ENCODE measurements around the gene DOCK10.

The DOCK10 gene

DNA sequence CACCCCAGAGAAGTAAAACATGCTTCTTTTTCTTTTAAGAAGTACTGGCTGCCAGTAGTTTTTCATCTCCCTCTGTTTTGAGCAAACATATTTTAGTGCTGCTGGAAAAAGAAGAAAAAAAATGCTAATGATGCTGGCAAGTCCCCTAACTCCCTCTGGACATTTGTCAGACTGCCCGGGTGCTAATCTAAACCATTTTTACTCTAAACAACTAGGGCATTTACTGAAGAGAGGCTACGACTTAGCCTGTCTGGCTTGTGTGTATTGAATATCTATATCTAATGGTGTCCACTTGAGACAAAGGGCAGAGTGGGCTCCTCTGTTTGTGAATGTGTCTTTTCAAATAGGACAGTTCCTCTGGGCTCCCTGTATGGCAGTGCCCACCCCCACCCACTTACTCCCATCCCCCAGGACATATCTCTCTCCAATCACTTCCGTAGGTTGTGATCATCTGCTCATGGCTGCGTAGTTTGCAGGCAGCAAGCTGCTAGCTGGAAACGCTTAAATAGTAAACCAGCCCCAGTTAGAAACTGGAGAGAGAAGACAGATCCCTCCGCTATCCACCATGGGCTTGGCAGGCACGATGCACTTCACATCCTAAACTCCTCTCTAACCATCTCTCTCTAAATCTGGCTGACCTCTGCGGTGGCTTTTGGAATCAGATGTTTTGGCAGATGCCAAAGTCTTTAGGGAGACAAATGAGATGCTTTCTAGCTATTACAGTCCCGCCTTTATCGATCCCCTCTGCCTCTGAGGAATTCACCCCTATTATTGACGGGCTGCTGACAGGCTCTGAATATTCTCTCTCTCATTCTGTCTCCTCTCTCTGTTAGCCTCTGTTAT is 58.3 kb downstream of the DOCK10 start:
- H3K36me3 ChIP-seq (ENCODE audit: control insufficient read depth in 2 of 2, insufficient read depth in 1 of 2, low read length in 2 of 2) = no peaks in the 10 kb centered on the region
- TF ChIP-seq, protein P1, sequence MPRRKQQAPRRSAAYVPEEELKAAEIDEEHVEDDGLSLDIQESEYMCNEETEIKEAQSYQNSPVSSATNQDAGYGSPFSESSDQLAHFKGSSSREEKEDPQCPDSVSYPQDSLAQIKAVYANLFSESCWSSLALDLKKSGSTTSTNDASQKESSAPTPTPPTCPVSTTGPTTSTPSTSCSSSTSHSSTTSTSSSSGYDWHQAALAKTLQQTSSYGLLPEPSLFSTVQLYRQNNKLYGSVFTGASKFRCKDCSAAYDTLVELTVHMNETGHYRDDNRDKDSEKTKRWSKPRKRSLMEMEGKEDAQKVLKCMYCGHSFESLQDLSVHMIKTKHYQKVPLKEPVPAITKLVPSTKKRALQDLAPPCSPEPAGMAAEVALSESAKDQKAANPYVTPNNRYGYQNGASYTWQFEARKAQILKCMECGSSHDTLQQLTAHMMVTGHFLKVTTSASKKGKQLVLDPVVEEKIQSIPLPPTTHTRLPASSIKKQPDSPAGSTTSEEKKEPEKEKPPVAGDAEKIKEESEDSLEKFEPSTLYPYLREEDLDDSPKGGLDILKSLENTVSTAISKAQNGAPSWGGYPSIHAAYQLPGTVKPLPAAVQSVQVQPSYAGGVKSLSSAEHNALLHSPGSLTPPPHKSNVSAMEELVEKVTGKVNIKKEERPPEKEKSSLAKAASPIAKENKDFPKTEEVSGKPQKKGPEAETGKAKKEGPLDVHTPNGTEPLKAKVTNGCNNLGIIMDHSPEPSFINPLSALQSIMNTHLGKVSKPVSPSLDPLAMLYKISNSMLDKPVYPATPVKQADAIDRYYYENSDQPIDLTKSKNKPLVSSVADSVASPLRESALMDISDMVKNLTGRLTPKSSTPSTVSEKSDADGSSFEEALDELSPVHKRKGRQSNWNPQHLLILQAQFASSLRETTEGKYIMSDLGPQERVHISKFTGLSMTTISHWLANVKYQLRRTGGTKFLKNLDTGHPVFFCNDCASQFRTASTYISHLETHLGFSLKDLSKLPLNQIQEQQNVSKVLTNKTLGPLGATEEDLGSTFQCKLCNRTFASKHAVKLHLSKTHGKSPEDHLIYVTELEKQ (tag by site-specific recombination; IDR thresholded peaks at IDR 0.05; ENCODE audit: borderline replicate concordance) = no peak
- no peak for TF ChIP-seq ZNF155 (tag by site-specific recombination; IDR thresholded peaks at IDR 0.05)
- no peak for TF ChIP-seq ZNF624 (tag by site-specific recombination; IDR thresholded peaks at IDR 0.05)
- TF ChIP-seq, protein P2, sequence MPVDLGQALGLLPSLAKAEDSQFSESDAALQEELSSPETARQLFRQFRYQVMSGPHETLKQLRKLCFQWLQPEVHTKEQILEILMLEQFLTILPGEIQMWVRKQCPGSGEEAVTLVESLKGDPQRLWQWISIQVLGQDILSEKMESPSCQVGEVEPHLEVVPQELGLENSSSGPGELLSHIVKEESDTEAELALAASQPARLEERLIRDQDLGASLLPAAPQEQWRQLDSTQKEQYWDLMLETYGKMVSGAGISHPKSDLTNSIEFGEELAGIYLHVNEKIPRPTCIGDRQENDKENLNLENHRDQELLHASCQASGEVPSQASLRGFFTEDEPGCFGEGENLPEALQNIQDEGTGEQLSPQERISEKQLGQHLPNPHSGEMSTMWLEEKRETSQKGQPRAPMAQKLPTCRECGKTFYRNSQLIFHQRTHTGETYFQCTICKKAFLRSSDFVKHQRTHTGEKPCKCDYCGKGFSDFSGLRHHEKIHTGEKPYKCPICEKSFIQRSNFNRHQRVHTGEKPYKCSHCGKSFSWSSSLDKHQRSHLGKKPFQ (tag by site-specific recombination; IDR thresholded peaks at IDR 0.05) = no peak
- no peak for TF ChIP-seq ZNF776 (tag by site-specific recombination; IDR thresholded peaks at IDR 0.05; ENCODE audit: borderline replicate concordance)
- TF ChIP-seq, protein P3, sequence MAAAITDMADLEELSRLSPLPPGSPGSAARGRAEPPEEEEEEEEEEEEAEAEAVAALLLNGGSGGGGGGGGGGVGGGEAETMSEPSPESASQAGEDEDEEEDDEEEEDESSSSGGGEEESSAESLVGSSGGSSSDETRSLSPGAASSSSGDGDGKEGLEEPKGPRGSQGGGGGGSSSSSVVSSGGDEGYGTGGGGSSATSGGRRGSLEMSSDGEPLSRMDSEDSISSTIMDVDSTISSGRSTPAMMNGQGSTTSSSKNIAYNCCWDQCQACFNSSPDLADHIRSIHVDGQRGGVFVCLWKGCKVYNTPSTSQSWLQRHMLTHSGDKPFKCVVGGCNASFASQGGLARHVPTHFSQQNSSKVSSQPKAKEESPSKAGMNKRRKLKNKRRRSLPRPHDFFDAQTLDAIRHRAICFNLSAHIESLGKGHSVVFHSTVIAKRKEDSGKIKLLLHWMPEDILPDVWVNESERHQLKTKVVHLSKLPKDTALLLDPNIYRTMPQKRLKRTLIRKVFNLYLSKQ (tag by site-specific recombination; IDR thresholded peaks at IDR 0.05; ENCODE audit: borderline replicate concordance) = no peak
- TF ChIP-seq ZNF701 (tag by site-specific recombination; IDR thresholded peaks at IDR 0.05) = no peak
- TF ChIP-seq ZNF514 (tag by site-specific recombination; IDR thresholded peaks at IDR 0.05) = no peak
- TF ChIP-seq ZNF391 (tag by site-specific recombination; IDR thresholded peaks at IDR 0.05; ENCODE audit: borderline replicate concordance, low read depth) = no peak
- no peak for TF ChIP-seq ZNF138 (tag by site-specific recombination; IDR thresholded peaks at IDR 0.05; ENCODE audit: borderline replicate concordance)
- H3K4me1 ChIP-seq (ENCODE audit: control insufficient read depth, insufficient read depth, low read length) = no peaks in the 10 kb centered on the region
- no peak overlapping the region for H3K27ac ChIP-seq (ENCODE audit: extremely low read depth, low read depth, low read length)
- ChIA-PET POLR2A (no interaction called here), CTCF (no interaction called here)
- no peaks in the 10 kb centered on the region for H3K9me3 ChIP-seq (ENCODE audit: control insufficient read depth, insufficient read depth, low read depth, low read length)
- H3K4me3 ChIP-seq (ENCODE audit: low read depth, low read length) = no peak overlapping the region

DNA sequence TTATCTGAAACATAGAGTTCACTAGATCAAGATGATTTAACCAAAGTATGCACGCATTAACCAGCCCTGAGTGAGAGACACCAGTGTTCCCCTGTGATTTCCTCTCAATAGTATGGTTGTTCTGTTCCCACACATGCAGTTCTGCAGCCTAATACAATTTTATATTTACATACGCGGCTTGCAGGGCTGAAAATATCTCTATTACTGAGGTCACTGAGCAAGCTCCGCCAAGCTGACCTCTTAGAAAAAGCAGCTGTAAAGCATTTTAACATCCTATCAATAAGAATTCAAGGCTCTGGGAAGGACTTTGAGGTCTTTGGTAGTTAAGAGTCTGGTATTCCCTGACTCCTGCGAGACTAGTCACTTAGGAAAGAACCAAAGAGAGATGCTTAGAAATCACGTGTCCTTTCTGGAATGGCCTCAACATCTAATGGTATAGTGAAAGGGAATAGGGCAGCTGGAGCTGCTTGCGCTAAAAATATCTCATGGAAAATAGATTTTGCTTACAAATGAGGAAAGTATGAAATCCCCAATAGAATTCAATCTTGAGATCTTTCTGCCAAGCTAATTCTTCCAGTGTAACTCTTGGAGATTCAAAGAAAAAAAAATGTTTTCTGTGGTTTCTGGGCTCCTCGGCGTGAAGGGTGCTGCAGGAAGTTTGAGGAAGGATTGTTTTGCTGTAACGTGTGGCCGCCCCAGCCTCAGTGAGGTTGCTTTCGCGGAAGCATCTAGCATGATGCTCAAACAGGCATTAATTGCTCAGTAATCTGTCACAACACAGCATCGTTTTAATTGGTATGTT is 59.2 kb downstream of the DOCK10 start:
- TF ChIP-seq ZNF529 (tag by site-specific recombination; IDR thresholded peaks at IDR 0.05; ENCODE audit: insufficient replicate concordance) = no peak
- TF ChIP-seq WT1 (tag by site-specific recombination; IDR thresholded peaks at IDR 0.05) = no peak
- no peak for TF ChIP-seq KLF16 (tag by site-specific recombination; IDR thresholded peaks at IDR 0.05)
- no peak for TF ChIP-seq ZBTB8A (tag by site-specific recombination; IDR thresholded peaks at IDR 0.05)
- no peak for TF ChIP-seq ZFP37 (tag by site-specific recombination; IDR thresholded peaks at IDR 0.05)
- TF ChIP-seq ZNF658 (tag by site-specific recombination; IDR thresholded peaks at IDR 0.05) = no peak
- ChIA-PET POLR2A (no interaction called here), CTCF (interaction anchor here (1.2 kb wide), 1 partner anchor 18 kb away, joined by 4 read pairs; no protein-coding TSS in a partner anchor)
- Histone ChIP-seq H3K4me3 (ENCODE audit: low read depth, low read length) (no peak overlapping the region), H3K27ac (ENCODE audit: extremely low read depth, low read depth, low read length) (no peak overlapping the region), H3K4me1 (ENCODE audit: control insufficient read depth, insufficient read depth, low read length) (no peaks in the 10 kb centered on the region), H3K9me3 (ENCODE audit: control insufficient read depth, insufficient read depth, low read depth, low read length) (no peaks in the 10 kb centered on the region), H3K36me3 (ENCODE audit: control insufficient read depth in 2 of 2, insufficient read depth in 1 of 2, low read length in 2 of 2) (no peaks in the 10 kb centered on the region)
